Mammary epithelial cell (primary cell): Measurements from ENCODE around the gene CFAP65.

Experiments used
- EZH2 ChIP-seq: IDR thresholded peaks from 2 replicates; pipeline ENCODE4 v1.6.1; 2012; ENCODE audit warnings: low read length, inconsistent platforms, borderline replicate concordance
- TF ChIP-seq, protein P1 (sequence below), 2 donors: IDR thresholded peaks in 1 of 2; conservative IDR thresholded peaks in 1 of 2; 2 replicates each; pipeline ENCODE4 v1.5.1; 2011 to 2012; ENCODE audit warnings: inconsistent platforms in 2 of 2, low read length in 2 of 2, mild to moderate bottlenecking in 2 of 2, control low read depth in 1 of 2, low read depth in 1 of 2; ENCODE audit not compliant: insufficient read depth in 1 of 2; ENCODE audit errors: extremely low read depth in 1 of 2

DNA sequence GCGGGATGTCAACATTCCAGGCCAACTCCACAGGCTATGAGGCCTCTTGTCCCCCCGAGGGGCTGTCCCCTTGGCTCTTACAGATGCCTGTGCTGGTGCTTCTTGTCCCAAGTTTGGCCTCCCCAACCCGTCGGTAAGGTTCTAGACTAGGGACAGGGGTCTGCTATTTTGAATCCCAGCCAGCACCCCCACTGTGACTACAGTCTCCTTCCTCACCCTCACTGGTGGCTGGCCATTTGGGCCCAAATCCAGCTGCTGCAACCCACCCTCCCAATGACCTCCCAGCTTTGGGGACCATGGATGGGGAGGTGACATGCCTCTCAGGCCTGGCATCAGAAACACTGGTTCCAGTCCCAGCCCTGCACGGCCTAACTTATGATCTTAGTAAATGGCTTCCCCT lies 18.7 kb downstream of the CFAP65 start:
- TF ChIP-seq, protein P1, sequence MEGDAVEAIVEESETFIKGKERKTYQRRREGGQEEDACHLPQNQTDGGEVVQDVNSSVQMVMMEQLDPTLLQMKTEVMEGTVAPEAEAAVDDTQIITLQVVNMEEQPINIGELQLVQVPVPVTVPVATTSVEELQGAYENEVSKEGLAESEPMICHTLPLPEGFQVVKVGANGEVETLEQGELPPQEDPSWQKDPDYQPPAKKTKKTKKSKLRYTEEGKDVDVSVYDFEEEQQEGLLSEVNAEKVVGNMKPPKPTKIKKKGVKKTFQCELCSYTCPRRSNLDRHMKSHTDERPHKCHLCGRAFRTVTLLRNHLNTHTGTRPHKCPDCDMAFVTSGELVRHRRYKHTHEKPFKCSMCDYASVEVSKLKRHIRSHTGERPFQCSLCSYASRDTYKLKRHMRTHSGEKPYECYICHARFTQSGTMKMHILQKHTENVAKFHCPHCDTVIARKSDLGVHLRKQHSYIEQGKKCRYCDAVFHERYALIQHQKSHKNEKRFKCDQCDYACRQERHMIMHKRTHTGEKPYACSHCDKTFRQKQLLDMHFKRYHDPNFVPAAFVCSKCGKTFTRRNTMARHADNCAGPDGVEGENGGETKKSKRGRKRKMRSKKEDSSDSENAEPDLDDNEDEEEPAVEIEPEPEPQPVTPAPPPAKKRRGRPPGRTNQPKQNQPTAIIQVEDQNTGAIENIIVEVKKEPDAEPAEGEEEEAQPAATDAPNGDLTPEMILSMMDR (conservative IDR thresholded peaks at IDR 0.05 in 1 of 2, IDR thresholded peaks at IDR 0.05 in 1 of 2; ENCODE audit: extremely low read depth in 1 of 2, insufficient read depth in 1 of 2, low read depth in 1 of 2, low read length in 2 of 2), result no peak
- TF ChIP-seq EZH2, result no peak
